GM12874 (cell line): ENCODE results near the gene PIGP.

Experiments used
- CTCF ChIP-seq: IDR thresholded peaks from 2 replicates; pipeline ENCODE4 v1.5.1; 2011; ENCODE audit warnings: low read depth, mild to moderate bottlenecking, control low read depth, low read length, moderate library complexity; ENCODE audit not compliant: insufficient read depth

The PIGP gene

GRCh38 chr21:37061926-37062592, 10.8 kb downstream of the PIGP start:
- TF ChIP-seq CTCF: no peak

- TF ChIP-seq CTCF: no peak
Measured at GRCh38 chr21:37060296-37060695, 12.6 kb downstream of the PIGP start.

- no peak for TF ChIP-seq CTCF
Measured at GRCh38 chr21:37059181-37059580, 13.7 kb downstream of the PIGP start.

GRCh38 chr21:37058261-37058660, 14.6 kb downstream of the PIGP start:
- TF ChIP-seq CTCF: no peak

- TF ChIP-seq CTCF: no peak
Measured at GRCh38 chr21:37057614-37058013, 15.3 kb downstream of the PIGP start.

- no peak for TF ChIP-seq CTCF
Measured at GRCh38 chr21:37055271-37055855, 17.5 kb downstream of the PIGP start.

GRCh38 chr21:37047079-37047478, 25.8 kb downstream of the PIGP start:
- no peak for TF ChIP-seq CTCF
